ENCODE measurements around the gene QKI. TPM values are rescaled to one million over a fixed set of nuclear protein-coding genes. Genes with fewer than 3 reads are reported as not detected.
A peak's percentile ranks its signal among the peaks of the same experiment; 100 is the strongest.

The QKI gene
- total RNA-seq, 4 donors from 2014 or later = 283 to 425 (median 344) TPM

DNA sequence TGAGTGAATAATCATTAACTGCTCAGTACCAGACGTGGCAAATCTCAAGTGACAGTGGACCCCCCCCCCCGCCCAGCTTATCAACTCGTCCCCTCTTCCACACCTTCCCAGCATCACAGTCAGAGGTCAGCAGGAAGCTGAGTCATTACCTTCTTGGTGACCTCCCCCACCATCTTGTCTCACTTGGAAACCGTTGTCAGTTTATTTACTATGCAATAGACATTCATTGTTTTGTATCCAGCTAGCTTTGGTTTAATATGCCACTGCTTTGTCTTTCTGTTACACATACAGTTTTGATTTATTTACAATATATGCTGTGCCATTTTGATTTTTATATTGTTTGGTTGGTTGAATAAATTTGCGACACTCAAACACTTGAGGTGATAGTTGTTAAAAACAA, 158.1 kb downstream of the QKI start:
- ATAC-seq (peak in 1 of 2 donors; percentile 45), DNase-seq (no peak)
- H3K4me3 ChIP-seq = no peak overlapping the region
- H3K36me3 ChIP-seq = peaks cover 0 to 24% of the 10 kb centered on the region in 2 donors
- in situ Hi-C loops (cut with MboI; ENCODE audit: low sequenced_read_pairs in 4 of 4) = loop anchor here in 1 of 4 donors (25.0 kb wide), 1 partner anchor 385 kb away; no protein-coding TSS in a partner anchor
- H3K27ac ChIP-seq = peak overlapping the region; percentile 35 to 86 (median 71)
- intact Hi-C loops (cut with DNase I; ENCODE audit: low total_unique reads) = no loop called here
- TF ChIP-seq POLR2A (IDR thresholded peaks at IDR 0.05) = no peak
- TF ChIP-seq, protein P1, sequence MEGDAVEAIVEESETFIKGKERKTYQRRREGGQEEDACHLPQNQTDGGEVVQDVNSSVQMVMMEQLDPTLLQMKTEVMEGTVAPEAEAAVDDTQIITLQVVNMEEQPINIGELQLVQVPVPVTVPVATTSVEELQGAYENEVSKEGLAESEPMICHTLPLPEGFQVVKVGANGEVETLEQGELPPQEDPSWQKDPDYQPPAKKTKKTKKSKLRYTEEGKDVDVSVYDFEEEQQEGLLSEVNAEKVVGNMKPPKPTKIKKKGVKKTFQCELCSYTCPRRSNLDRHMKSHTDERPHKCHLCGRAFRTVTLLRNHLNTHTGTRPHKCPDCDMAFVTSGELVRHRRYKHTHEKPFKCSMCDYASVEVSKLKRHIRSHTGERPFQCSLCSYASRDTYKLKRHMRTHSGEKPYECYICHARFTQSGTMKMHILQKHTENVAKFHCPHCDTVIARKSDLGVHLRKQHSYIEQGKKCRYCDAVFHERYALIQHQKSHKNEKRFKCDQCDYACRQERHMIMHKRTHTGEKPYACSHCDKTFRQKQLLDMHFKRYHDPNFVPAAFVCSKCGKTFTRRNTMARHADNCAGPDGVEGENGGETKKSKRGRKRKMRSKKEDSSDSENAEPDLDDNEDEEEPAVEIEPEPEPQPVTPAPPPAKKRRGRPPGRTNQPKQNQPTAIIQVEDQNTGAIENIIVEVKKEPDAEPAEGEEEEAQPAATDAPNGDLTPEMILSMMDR (IDR thresholded peaks at IDR 0.05 in 4 of 5, conservative IDR thresholded peaks at IDR 0.05 in 1 of 5) = no peak
- peaks cover 14 to 45% of the 10 kb centered on the region in 2 donors for H3K4me1 ChIP-seq
- no peaks in the 10 kb centered on the region for H3K9me3 ChIP-seq
- no peaks in the 10 kb centered on the region for H3K27me3 ChIP-seq

- H3K4me3 ChIP-seq = no peak overlapping the region
- H3K27me3 ChIP-seq = no peaks in the 10 kb centered on the region
- H3K9me3 ChIP-seq = no peaks in the 10 kb centered on the region
- ATAC-seq = no peak
- intact Hi-C loops (cut with DNase I; ENCODE audit: low total_unique reads) (no loop called here), in situ Hi-C loops (cut with MboI; ENCODE audit: low sequenced_read_pairs in 4 of 4) (loop anchor here in 1 of 4 donors (25.0 kb wide), 1 partner anchor 386 kb away; no protein-coding TSS in a partner anchor)
- peaks cover 0 to 24% of the 10 kb centered on the region in 2 donors for H3K36me3 ChIP-seq
- no peak for TF ChIP-seq POLR2A (IDR thresholded peaks at IDR 0.05)
- TF ChIP-seq, protein P1 (IDR thresholded peaks at IDR 0.05 in 4 of 5, conservative IDR thresholded peaks at IDR 0.05 in 1 of 5) = no peak
- H3K27ac ChIP-seq = peak overlapping the region; percentile 35 to 86 (median 71)
- no peak for DNase-seq
- peaks cover 20 to 47% of the 10 kb centered on the region in 2 donors for H3K4me1 ChIP-seq
These were observed 159.1 kb downstream of the QKI start for GRCh38 chr6:163573503-163574179.

DNA sequence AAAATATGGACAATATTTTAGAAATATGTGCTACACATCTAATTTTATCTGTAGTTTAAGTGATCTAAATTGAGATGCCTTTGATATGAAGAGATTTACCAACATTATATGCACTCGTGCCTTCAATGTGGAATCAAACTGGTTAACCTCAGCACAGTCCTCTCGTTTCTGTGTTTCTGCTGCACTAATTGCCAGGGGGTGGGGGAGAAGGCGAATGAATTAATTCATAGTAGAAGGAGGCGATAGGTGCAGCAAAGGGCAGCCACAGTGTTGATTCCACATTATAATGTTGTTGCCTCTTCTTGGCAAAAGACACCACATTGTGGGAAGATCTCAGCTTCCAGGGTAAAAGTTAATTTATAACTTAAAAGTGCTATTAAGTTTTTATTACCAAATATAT, 161.6 kb downstream of the QKI start:
- no peaks in the 10 kb centered on the region for H3K9me3 ChIP-seq
- TF ChIP-seq POLR2A (IDR thresholded peaks at IDR 0.05) = no peak
- TF ChIP-seq, protein P1 (IDR thresholded peaks at IDR 0.05 in 4 of 5, conservative IDR thresholded peaks at IDR 0.05 in 1 of 5) = no peak
- H3K4me3 ChIP-seq = no peak overlapping the region
- H3K36me3 ChIP-seq = peaks cover 0 to 17% of the 10 kb centered on the region in 2 donors
- no peaks in the 10 kb centered on the region for H3K27me3 ChIP-seq
- H3K4me1 ChIP-seq = peaks cover 39 to 55% of the 10 kb centered on the region in 2 donors
- H3K27ac ChIP-seq = peak overlapping the region; percentile 81 to 88 (median 86)
- in situ Hi-C loops (cut with MboI; ENCODE audit: low sequenced_read_pairs in 4 of 4) = loop anchor here in 3 of 4 donors (5.0 to 25.0 kb wide), 3 partner anchors 154 to 536 kb away; no protein-coding TSS in a partner anchor
- intact Hi-C loops (cut with DNase I; ENCODE audit: low total_unique reads) = loop anchor here (5.0 kb wide), 1 partner anchor 119 kb away; no protein-coding TSS in a partner anchor
- DNase-seq (no peak), ATAC-seq (no peak)

- H3K27me3 ChIP-seq = no peaks in the 10 kb centered on the region
- ATAC-seq = no peak
- in situ Hi-C loops (cut with MboI; ENCODE audit: low sequenced_read_pairs in 4 of 4) (loop anchor here in 3 of 4 donors (5.0 to 25.0 kb wide), 3 partner anchors 155 to 535 kb away; no protein-coding TSS in a partner anchor), intact Hi-C loops (cut with DNase I; ENCODE audit: low total_unique reads) (loop anchor here (5.0 kb wide), 1 partner anchor 120 kb away; no protein-coding TSS in a partner anchor)
- no peak for DNase-seq
- peaks cover 37 to 47% of the 10 kb centered on the region in 2 donors for H3K4me1 ChIP-seq
- H3K4me3 ChIP-seq = no peak overlapping the region
- H3K36me3 ChIP-seq = peaks cover 0 to 7% of the 10 kb centered on the region in 2 donors
- TF ChIP-seq POLR2A (IDR thresholded peaks at IDR 0.05) = no peak
- TF ChIP-seq, protein P1 (IDR thresholded peaks at IDR 0.05 in 4 of 5, conservative IDR thresholded peaks at IDR 0.05 in 1 of 5) = no peak
- H3K9me3 ChIP-seq = no peaks in the 10 kb centered on the region
- peak overlapping the region; percentile 81 to 88 (median 86) for H3K27ac ChIP-seq
These were observed 162.9 kb downstream of the QKI start for GRCh38 chr6:163577404-163577803.

Data from gastrocnemius medialis (tissue), 4 donors.